Fibroblast of the aortic adventitia (primary cell): Measurements from ENCODE around the gene EPHB1. TPM values are rescaled to one million over a fixed set of nuclear protein-coding genes. Genes with fewer than 3 reads are reported as not detected.

ENCODE experiments used
- DNase-seq: peaks from one replicate; pipeline ENCODE4 v3.0.0-alpha.2; 2010; ENCODE audit warnings: low read depth
- H3K4me3 ChIP-seq: 2 replicates; pipeline ENCODE4 v1.5.1; 2011; ENCODE audit warnings: low read depth, mild to moderate bottlenecking, control low read depth, low read length, moderate library complexity
- CTCF ChIP-seq: IDR thresholded peaks from 2 replicates; pipeline ENCODE4 v1.5.1; 2011; ENCODE audit warnings: mild to moderate bottlenecking, low read length, control low read depth, inconsistent platforms; ENCODE audit not compliant: insufficient read depth
- total RNA-seq: library from RNA; depleted of rRNA; stranded (reverse); fragments of >200 nt; gene quantifications from 2 replicates; pipeline ENCODE4 v1.2.3, GENCODE V29; 2012; ENCODE audit warnings: low replicate concordance

Gene EPHB1
- total RNA-seq = 1.2 and 3.0 TPM in 2 replicates

GRCh38 chr3:134794950-134795745 lies at the start of gene EPHB1:
Gene EPHB1 (plus strand): TSS chr3:134795260.
- peak; percentile 93 for TF ChIP-seq CTCF
- peak within 1 kb of the TSS; percentile 71 for H3K4me3 ChIP-seq
- DNase-seq = peak; percentile 93

- TF ChIP-seq CTCF = no peak
- DNase-seq = no peak
- no peak overlapping the region for H3K4me3 ChIP-seq
Observed at GRCh38 chr3:134748698-134749097, 46.4 kb upstream of the EPHB1 start.

- H3K4me3 ChIP-seq = no peak overlapping the region
- no peak for TF ChIP-seq CTCF
- no peak for DNase-seq
Observed at GRCh38 chr3:134749174-134749573, 45.9 kb upstream of the EPHB1 start.

GRCh38 chr3:134749802-134750553 lies 45.1 kb upstream of the EPHB1 start:
- DNase-seq = no peak
- H3K4me3 ChIP-seq = no peak overlapping the region
- no peak for TF ChIP-seq CTCF

GRCh38 chr3:134751831-134752230 lies 43.2 kb upstream of the EPHB1 start:
- TF ChIP-seq CTCF = no peak
- DNase-seq = peak; percentile 20
- no peak overlapping the region for H3K4me3 ChIP-seq

GRCh38 chr3:134752761-134753461 lies 42.1 kb upstream of the EPHB1 start:
- DNase-seq = no peak
- no peak for TF ChIP-seq CTCF
- no peak overlapping the region for H3K4me3 ChIP-seq
